Esophagus muscularis mucosa (tissue), 4 donors: ENCODE measurements around the gene NKAIN2. TPM values are rescaled to one million over a fixed set of nuclear protein-coding genes. Genes with fewer than 3 reads are reported as not detected.

Experiments
- DNase-seq: peaks from one replicate; pipeline ENCODE4 v3.0.0-alpha.2; 2017; ENCODE audit errors: extremely low spot score
- H3K27ac ChIP-seq, 4 donors: fragments of 200-600 bp; sonication (generic); replicated peaks in 1 of 4; 1 replicate in 3 of 4; 2 replicates in 1 of 4; pipeline ENCODE4 v1.5.1; 2016 to 2019; ENCODE audit warnings: mild to moderate bottlenecking in 1 of 4
- H3K27me3 ChIP-seq, 4 donors: fragments of 200-600 bp; sonication (generic); one replicate each; pipeline versions ENCODE4 v1.5.1 to v1.6.0; 2016 to 2019
- H3K36me3 ChIP-seq, 4 donors: fragments of 200-600 bp; sonication (generic); one replicate each; pipeline ENCODE4 v1.5.1; 2016 to 2019
- H3K4me1 ChIP-seq, 4 donors: fragments of 200-600 bp; sonication (generic); one replicate each; pipeline ENCODE4 v1.5.1; 2016 to 2019
- H3K4me3 ChIP-seq, 4 donors: fragments of 200-600 bp; sonication (generic); 1 replicate in 2 of 4; 2 replicates in 2 of 4; pipeline ENCODE4 v1.5.1; 2016 to 2019; ENCODE audit warnings: mild to moderate bottlenecking in 4 of 4, moderate library complexity in 1 of 4
- H3K9me3 ChIP-seq, 4 donors: fragments of 200-600 bp; sonication (generic); 1 replicate in 3 of 4; 2 replicates in 1 of 4; pipeline ENCODE4 v1.5.1; 2016 to 2019
- EP300 ChIP-seq: sonication (generic); formaldehyde crosslinking; IDR thresholded peaks from one replicate; pipeline ENCODE4 v1.6.1; 2017; ENCODE audit warnings: antibody characterized with exemption
- POLR2A ChIP-seq: fragments of 450-650 bp; IDR thresholded peaks from one replicate; pipeline ENCODE4 v1.6.1; 2017; ENCODE audit warnings: antibody characterized with exemption, moderate library complexity, mild to moderate bottlenecking, low read depth
- POLR2AphosphoS5 ChIP-seq, 2 donors: sonication (generic); formaldehyde crosslinking; IDR thresholded peaks; one replicate each; pipeline ENCODE4 v1.6.1; 2017; ENCODE audit warnings: antibody characterized with exemption in 2 of 2
- WGBS: methylation state at CpG from one replicate; pipeline ENCODE4 v1.1.5; 2018; 5-methylcytosine and 5-hydroxymethylcytosine counted together
- intact Hi-C: fragments of 100-400 bp; cut with DNase I; formaldehyde crosslinking; loops from one replicate; pipeline ENCODE4 v1.15.1; 2023
- total RNA-seq, 4 donors: library from RNA; depleted of rRNA; stranded (reverse); fragments of >200 nt; gene quantifications; one replicate each; pipeline versions ENCODE4 v1.1.0 to v1.2.1, GENCODE V29; 2016
- TF ChIP-seq, protein P1 (sequence below), 3 experiments: fragments of 200-600 bp in 2 of 3; fragments of 450-650 bp in 1 of 3; sonication (generic) in 2 of 3; IDR thresholded peaks; one replicate each; pipeline ENCODE4 v1.5.1; 2017 to 2019; ENCODE audit warnings: antibody characterized with exemption in 3 of 3, mild to moderate bottlenecking in 2 of 3, moderate library complexity in 1 of 3

Gene NKAIN2
- total RNA-seq, 4 donors from 2014 or later = 0.11 to 0.66 (median 0.13) TPM; not detected in 1

- Histone ChIP-seq H3K27ac (no peak overlapping the region), H3K9me3 (no peaks in the 10 kb centered on the region), H3K27me3 (no peaks in the 10 kb centered on the region), H3K36me3 (no peaks in the 10 kb centered on the region), H3K4me3 (no peak overlapping the region), H3K4me1 (no peaks in the 10 kb centered on the region)
- intact Hi-C loops = no loop called here
- TF ChIP-seq POLR2A (no peak), EP300 (no peak)
- TF ChIP-seq, protein P1, sequence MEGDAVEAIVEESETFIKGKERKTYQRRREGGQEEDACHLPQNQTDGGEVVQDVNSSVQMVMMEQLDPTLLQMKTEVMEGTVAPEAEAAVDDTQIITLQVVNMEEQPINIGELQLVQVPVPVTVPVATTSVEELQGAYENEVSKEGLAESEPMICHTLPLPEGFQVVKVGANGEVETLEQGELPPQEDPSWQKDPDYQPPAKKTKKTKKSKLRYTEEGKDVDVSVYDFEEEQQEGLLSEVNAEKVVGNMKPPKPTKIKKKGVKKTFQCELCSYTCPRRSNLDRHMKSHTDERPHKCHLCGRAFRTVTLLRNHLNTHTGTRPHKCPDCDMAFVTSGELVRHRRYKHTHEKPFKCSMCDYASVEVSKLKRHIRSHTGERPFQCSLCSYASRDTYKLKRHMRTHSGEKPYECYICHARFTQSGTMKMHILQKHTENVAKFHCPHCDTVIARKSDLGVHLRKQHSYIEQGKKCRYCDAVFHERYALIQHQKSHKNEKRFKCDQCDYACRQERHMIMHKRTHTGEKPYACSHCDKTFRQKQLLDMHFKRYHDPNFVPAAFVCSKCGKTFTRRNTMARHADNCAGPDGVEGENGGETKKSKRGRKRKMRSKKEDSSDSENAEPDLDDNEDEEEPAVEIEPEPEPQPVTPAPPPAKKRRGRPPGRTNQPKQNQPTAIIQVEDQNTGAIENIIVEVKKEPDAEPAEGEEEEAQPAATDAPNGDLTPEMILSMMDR (IDR thresholded peaks at IDR 0.05) = no peak
- no peak for DNase-seq
- WGBS = 83% methylated on average over 5 of the region's 5 CpGs
These were observed 270.9 kb downstream of the NKAIN2 start for GRCh38 chr6:124074606-124075005.

DNA sequence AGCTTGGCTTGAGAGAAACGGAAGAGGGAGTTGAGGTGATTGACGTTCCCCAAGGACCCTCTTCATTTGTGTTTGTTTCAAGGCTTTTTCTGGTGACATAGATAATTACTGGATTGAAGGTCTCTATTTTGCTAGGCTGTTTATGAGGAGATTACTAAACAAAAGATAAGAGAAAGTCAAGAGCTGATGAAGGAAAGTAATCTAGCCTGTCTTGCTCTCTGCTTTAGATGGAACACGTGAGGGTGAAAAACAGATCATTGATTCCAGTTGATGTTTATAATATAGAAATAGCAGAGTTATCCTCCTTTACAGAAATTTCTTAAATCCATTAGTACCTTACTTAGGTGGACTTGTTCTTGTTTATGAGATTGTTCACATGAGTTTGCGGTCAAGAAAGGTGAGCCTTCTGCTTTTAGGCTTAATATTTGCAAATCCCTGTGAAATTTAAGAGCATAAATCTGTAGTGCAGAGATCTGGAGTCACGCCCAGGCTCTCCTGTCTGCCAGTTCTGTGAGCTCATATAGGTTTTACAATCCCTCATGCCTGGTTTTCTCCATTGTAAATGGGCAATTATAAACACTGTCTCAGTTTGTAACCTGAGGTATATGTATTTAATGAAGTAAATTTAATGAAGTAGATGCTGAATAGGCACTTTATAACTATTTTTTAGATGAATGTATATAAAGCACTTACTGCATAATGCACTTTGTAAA, 272.8 kb downstream of the NKAIN2 start:
- H3K27me3 ChIP-seq = no peaks in the 10 kb centered on the region
- intact Hi-C loops = no loop called here
- no peak for DNase-seq
- H3K4me1 ChIP-seq = no peaks in the 10 kb centered on the region
- TF ChIP-seq EP300 (no peak), POLR2AphosphoS5 (IDR thresholded peaks at IDR 0.05) (no peak)
- TF ChIP-seq, protein P1 (IDR thresholded peaks at IDR 0.05) = no peak
- no peaks in the 10 kb centered on the region for H3K9me3 ChIP-seq
- no peak overlapping the region for H3K27ac ChIP-seq
- 44% methylated on average over 5 of the region's 5 CpGs for WGBS
- no peaks in the 10 kb centered on the region for H3K36me3 ChIP-seq
- no peak overlapping the region for H3K4me3 ChIP-seq

DNA sequence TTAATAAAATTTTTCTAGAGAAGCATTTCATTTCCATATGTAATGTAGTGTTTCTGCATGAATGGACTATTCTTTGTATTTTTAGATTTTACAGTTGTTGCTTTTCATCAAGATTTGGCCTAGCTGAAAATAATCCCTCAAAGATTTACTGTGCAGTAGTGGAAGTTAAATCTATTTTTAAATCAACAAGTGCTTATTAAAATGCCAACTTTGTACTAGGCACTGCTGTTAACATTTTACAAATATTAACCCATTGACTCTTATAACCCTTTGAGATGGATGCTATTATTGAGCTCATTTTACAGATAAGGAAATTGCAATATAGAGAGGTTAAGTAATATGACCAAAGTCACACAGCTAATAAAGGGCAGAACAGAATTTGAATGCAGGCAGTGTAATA, 274.5 kb downstream of the NKAIN2 start:
- Histone ChIP-seq H3K9me3 (no peaks in the 10 kb centered on the region), H3K4me1 (no peaks in the 10 kb centered on the region), H3K36me3 (no peaks in the 10 kb centered on the region), H3K4me3 (no peak overlapping the region), H3K27me3 (no peaks in the 10 kb centered on the region), H3K27ac (no peak overlapping the region)
- no peak for TF ChIP-seq POLR2A
- TF ChIP-seq POLR2AphosphoS5 (IDR thresholded peaks at IDR 0.05) = no peak
- TF ChIP-seq, protein P1 (IDR thresholded peaks at IDR 0.05) = no peak
- TF ChIP-seq EP300 = no peak
- DNase-seq = no peak
- intact Hi-C loops = no loop called here

DNA sequence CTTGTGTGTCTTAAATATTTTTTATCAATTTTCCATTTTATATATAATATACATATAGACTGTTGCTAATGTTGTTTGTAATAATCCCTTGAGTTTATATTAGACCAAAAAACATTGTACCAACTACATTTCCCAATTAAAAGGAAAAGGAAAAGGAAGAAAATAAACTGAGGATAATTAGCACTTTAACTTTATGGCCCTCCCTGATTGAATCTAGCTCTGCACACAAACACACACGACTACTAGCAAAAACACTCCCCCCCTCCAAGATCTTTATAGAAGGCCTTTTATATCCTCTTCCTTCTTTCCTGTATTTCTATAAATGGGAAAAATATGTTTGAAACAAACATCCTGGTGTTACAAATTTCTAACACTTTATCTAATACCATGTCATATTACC, 276.8 kb downstream of the NKAIN2 start:
- Histone ChIP-seq H3K9me3 (no peaks in the 10 kb centered on the region), H3K27ac (no peak overlapping the region), H3K27me3 (no peaks in the 10 kb centered on the region), H3K4me1 (no peaks in the 10 kb centered on the region), H3K4me3 (no peak overlapping the region), H3K36me3 (no peaks in the 10 kb centered on the region)
- intact Hi-C loops = no loop called here
- DNase-seq = no peak
- no peak for TF ChIP-seq EP300
- TF ChIP-seq, protein P1 (IDR thresholded peaks at IDR 0.05) = no peak
- 44% methylated on average over 1 of the region's 1 CpG for WGBS

DNA sequence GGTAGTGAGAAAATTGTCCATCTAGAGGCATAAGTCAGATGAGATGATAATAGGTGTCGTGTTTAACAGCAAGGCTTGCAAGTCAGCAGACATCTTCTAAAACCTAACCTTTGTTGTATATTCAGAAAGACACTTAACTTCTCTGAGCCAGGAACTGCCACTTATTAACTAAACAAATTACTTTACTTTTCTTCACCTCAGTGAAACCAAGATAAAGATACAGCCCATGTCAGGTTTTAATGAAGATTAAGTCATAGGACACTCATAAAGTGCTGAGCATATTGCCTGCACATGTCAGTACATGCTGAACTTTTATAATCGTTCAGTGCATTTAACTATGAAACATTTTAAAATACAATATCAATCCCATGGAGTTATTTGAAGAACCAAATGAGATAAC, 286.8 kb downstream of the NKAIN2 start:
- no peak overlapping the region for H3K4me3 ChIP-seq
- TF ChIP-seq EP300 = no peak
- no peak for TF ChIP-seq POLR2A
- TF ChIP-seq, protein P1 (IDR thresholded peaks at IDR 0.05) = no peak
- TF ChIP-seq POLR2AphosphoS5 (IDR thresholded peaks at IDR 0.05) = no peak
- H3K27me3 ChIP-seq = no peaks in the 10 kb centered on the region
- intact Hi-C loops = no loop called here
- H3K9me3 ChIP-seq = no peaks in the 10 kb centered on the region
- no peaks in the 10 kb centered on the region for H3K36me3 ChIP-seq
- no peak overlapping the region for H3K27ac ChIP-seq
- no peaks in the 10 kb centered on the region for H3K4me1 ChIP-seq
- 36% methylated on average over 2 of the region's 2 CpGs for WGBS
- no peak for DNase-seq
